Activated CD4-positive, alpha-beta T cell treated with anti-CD3 and anti-CD28 coated beads, Interleukin-2, amount 50 U/mL, for 48 hours (primary cell): ENCODE results near the gene PPP1CA.

Experiments
- DNase-seq, 2 experiments: peaks; one replicate each; pipeline ENCODE4 v3.0.0-alpha.2; 2020

Gene PPP1CA

GRCh38 chr11:67366961-67367760, 34.5 kb downstream of the PPP1CA start:
- DNase-seq, result no peak

GRCh38 chr11:67366546-67366945, 35.1 kb downstream of the PPP1CA start:
- DNase-seq, result no peak

GRCh38 chr11:67365736-67366444, 35.8 kb downstream of the PPP1CA start:
- DNase-seq, result no peak

GRCh38 chr11:67364783-67365722, 36.6 kb downstream of the PPP1CA start:
- DNase-seq, result no peak

GRCh38 chr11:67364169-67364568, 37.5 kb downstream of the PPP1CA start:
- DNase-seq, result no peak

- DNase-seq, result no peak
These were observed 43.6 kb downstream of the PPP1CA start for GRCh38 chr11:67357831-67358670.

GRCh38 chr11:67356864-67357561, 44.6 kb downstream of the PPP1CA start:
- peak; percentile 67 to 75 for DNase-seq

- DNase-seq, result no peak
These were observed 45.2 kb downstream of the PPP1CA start for GRCh38 chr11:67356387-67356863.

GRCh38 chr11:67355794-67356386, 45.8 kb downstream of the PPP1CA start:
- no peak for DNase-seq

GRCh38 chr11:67355023-67355793, 46.5 kb downstream of the PPP1CA start:
- no peak for DNase-seq

GRCh38 chr11:67354075-67355022, 47.3 kb downstream of the PPP1CA start:
- peak in 1 of 2 experiments; percentile 40 for DNase-seq

- peak; percentile 98 for DNase-seq
These were observed 48.2 kb downstream of the PPP1CA start, which contains the start of gene POLD4 for GRCh38 chr11:67353317-67354074. POLD4 (minus strand) TSS chr11:67353546; CDS start chr11:67353399, 147 bp downstream.

- DNase-seq, result no peak
These were observed 48.9 kb downstream of the PPP1CA start for GRCh38 chr11:67352546-67353316.

- DNase-seq, result peak; percentile 59 to 66
These were observed 50.2 kb downstream of the PPP1CA start for GRCh38 chr11:67351275-67352005.

GRCh38 chr11:67349928-67350465, 51.7 kb downstream of the PPP1CA start:
- DNase-seq, result no peak

GRCh38 chr11:67349457-67349856, 52.2 kb downstream of the PPP1CA start:
- DNase-seq, result no peak
